Ovary (tissue), 3 donors: Measurements from ENCODE around the gene SMIM41.

Source experiments
- POLR2A ChIP-seq: fragments of 450-650 bp; IDR thresholded peaks from one replicate; pipeline ENCODE4 v1.6.1; 2017; ENCODE audit warnings: antibody characterized with exemption, mild to moderate bottlenecking, moderate library complexity
- TF ChIP-seq, protein P1 (sequence below), 3 donors: fragments of 450-650 bp in 2 of 3; fragments of 200-600 bp in 1 of 3; IDR thresholded peaks; one replicate each; pipeline versions ENCODE4 v1.5.1 to v1.8.0; 2016 to 2022; ENCODE audit warnings: antibody characterized with exemption in 3 of 3, mild to moderate bottlenecking in 1 of 3
- donor health status: DM: no; HTN: no; CAD: no.

DNA sequence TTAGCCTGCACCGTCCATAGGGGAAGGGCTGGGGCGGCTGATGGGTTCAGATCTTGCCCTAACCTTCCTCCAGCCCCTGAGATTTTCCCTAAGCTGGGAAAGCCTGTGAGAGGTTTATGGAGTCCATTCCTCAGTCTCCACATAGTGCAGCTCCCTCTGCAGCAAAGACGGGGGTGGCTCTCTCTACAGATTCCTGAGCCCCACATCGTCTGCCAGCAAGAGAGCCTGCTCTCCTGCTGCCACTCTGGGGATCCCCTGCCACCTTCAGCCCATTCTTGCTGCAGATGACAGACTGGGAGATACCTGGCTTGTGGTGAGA, 3.1 kb downstream of the SMIM41 start:
- TF ChIP-seq, protein P1, sequence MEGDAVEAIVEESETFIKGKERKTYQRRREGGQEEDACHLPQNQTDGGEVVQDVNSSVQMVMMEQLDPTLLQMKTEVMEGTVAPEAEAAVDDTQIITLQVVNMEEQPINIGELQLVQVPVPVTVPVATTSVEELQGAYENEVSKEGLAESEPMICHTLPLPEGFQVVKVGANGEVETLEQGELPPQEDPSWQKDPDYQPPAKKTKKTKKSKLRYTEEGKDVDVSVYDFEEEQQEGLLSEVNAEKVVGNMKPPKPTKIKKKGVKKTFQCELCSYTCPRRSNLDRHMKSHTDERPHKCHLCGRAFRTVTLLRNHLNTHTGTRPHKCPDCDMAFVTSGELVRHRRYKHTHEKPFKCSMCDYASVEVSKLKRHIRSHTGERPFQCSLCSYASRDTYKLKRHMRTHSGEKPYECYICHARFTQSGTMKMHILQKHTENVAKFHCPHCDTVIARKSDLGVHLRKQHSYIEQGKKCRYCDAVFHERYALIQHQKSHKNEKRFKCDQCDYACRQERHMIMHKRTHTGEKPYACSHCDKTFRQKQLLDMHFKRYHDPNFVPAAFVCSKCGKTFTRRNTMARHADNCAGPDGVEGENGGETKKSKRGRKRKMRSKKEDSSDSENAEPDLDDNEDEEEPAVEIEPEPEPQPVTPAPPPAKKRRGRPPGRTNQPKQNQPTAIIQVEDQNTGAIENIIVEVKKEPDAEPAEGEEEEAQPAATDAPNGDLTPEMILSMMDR (IDR thresholded peaks at IDR 0.05) = no peak
- TF ChIP-seq POLR2A = no peak
